Measurements from ENCODE around the gene PASK.

The PASK gene

DNA sequence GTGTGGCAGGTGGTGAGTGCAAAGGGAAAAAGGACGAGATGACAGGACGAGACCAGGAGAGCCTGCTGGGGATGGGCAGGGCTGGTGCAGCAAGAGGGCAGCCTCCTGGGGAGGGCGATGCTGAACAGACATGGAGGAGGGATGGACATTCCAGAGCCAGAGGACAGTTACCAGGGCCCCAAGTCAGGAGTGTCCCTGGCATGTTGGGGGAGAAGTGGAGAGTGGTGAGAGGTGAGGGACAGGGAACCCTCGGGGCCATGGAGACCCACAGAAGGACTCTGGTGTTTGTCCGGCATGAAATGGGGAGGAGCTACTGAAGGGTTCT is 66.2 kb downstream of the PASK start:
- H3K4me3 ChIP-seq (ENCODE audit: low read depth in 1 of 2, low read length in 2 of 2) = no peak overlapping the region
- H3K9me3 ChIP-seq (ENCODE audit: control insufficient read depth in 1 of 2, low read length in 2 of 2) = no peaks in the 10 kb centered on the region
- H3K27ac ChIP-seq (ENCODE audit: low read length) = no peak overlapping the region
- no peaks in the 10 kb centered on the region for H3K27me3 ChIP-seq (ENCODE audit: low read depth, low read length)
- H3K36me3 ChIP-seq (ENCODE audit: control insufficient read depth in 1 of 2, insufficient read depth in 2 of 2, low read length in 2 of 2) = peaks cover 20 to 27% of the 10 kb centered on the region in 2 donors
- no peaks in the 10 kb centered on the region for H3K4me1 ChIP-seq (ENCODE audit: control insufficient read depth in 1 of 2, insufficient read depth in 2 of 2, low read length in 2 of 2)

GRCh38 chr2:241082341-241083090 is 66.8 kb downstream of the PASK start:
- Histone ChIP-seq H3K4me1 (ENCODE audit: control insufficient read depth in 1 of 2, insufficient read depth in 2 of 2, low read length in 2 of 2) (no peaks in the 10 kb centered on the region), H3K27ac (ENCODE audit: low read length) (no peak overlapping the region), H3K4me3 (ENCODE audit: low read depth in 1 of 2, low read length in 2 of 2) (no peak overlapping the region), H3K27me3 (ENCODE audit: low read depth, low read length) (no peaks in the 10 kb centered on the region), H3K36me3 (ENCODE audit: control insufficient read depth in 1 of 2, insufficient read depth in 2 of 2, low read length in 2 of 2) (peaks cover 15 to 22% of the 10 kb centered on the region in 2 donors), H3K9me3 (ENCODE audit: control insufficient read depth in 1 of 2, low read length in 2 of 2) (no peaks in the 10 kb centered on the region)

- no peak overlapping the region for H3K4me3 ChIP-seq (ENCODE audit: low read depth in 1 of 2, low read length in 2 of 2)
- no peaks in the 10 kb centered on the region for H3K9me3 ChIP-seq (ENCODE audit: control insufficient read depth in 1 of 2, low read length in 2 of 2)
- no peaks in the 10 kb centered on the region for H3K27me3 ChIP-seq (ENCODE audit: low read depth, low read length)
- H3K4me1 ChIP-seq (ENCODE audit: control insufficient read depth in 1 of 2, insufficient read depth in 2 of 2, low read length in 2 of 2) = no peaks in the 10 kb centered on the region
- peaks cover 8 to 14% of the 10 kb centered on the region in 2 donors for H3K36me3 ChIP-seq (ENCODE audit: control insufficient read depth in 1 of 2, insufficient read depth in 2 of 2, low read length in 2 of 2)
- H3K27ac ChIP-seq (ENCODE audit: low read length) = no peak overlapping the region
Observed at GRCh38 chr2:241081643-241082340, 67.5 kb downstream of the PASK start.

DNA sequence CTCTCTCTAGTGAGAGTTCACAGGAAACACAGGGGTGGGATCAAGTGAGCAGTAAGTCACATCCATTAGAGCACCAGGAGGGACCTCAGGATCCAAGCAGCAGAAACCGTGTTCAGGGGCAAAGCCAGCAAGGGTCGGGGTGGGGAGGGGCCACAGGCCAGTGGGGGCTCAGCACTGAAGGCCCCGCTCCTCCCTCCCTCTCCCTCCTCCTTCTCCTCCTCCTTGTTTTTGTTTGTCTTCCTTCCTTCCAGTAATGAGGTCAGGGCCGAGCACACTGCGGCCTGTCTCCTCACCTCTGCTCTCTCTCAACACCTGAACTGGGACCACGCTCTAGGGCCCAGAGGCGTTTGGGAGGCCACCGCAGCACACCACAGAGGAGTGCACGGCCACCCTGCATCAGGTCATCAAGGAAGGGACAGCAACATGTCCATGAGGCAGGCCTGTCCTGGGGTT is 68.1 kb downstream of the PASK start:
- H3K36me3 ChIP-seq (ENCODE audit: control insufficient read depth in 1 of 2, insufficient read depth in 2 of 2, low read length in 2 of 2) = peaks cover 2 to 9% of the 10 kb centered on the region in 2 donors
- no peak overlapping the region for H3K4me3 ChIP-seq (ENCODE audit: low read depth in 1 of 2, low read length in 2 of 2)
- H3K9me3 ChIP-seq (ENCODE audit: control insufficient read depth in 1 of 2, low read length in 2 of 2) = no peaks in the 10 kb centered on the region
- no peak overlapping the region for H3K27ac ChIP-seq (ENCODE audit: low read length)
- H3K27me3 ChIP-seq (ENCODE audit: low read depth, low read length) = no peaks in the 10 kb centered on the region
- H3K4me1 ChIP-seq (ENCODE audit: control insufficient read depth in 1 of 2, insufficient read depth in 2 of 2, low read length in 2 of 2) = no peaks in the 10 kb centered on the region

DNA sequence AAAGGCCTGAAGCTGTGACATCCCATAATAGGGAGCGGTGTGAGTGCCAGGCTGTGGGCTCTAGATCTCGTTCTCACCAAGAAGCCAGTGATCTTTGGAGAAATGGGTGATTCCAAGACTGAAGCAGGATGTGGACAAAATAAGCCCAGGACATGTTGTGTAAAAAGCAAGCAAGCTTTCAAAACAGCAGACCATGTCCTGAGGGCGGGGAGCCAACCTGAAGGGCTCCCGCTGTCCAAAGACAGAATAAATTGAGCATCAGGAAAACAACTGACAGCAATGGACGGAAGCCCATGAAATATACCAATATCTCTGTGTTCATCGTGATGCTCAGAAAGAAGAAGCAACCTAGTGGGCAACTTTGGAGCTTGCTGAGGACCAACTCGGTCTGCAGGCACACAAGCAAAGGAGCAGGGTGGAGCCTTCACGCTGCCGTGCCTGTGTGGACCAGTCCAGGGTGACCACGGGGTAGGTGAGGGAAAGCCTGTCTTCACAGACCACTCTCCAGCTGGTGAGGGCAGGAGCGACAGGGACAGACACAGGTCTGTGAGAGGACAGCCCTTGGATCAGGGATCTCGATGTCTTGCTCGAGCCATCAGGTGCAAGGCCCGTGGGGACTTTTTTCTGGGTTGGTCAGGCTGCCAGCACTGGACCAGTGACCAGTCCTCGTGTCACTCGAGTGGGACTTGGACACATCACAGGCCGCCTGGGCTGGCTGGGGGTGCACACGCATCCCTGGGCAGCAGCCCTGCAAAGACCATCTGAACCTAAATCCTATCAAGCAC is 68.7 kb downstream of the PASK start:
- Histone ChIP-seq H3K27ac (ENCODE audit: low read length) (no peak overlapping the region), H3K36me3 (ENCODE audit: control insufficient read depth in 1 of 2, insufficient read depth in 2 of 2, low read length in 2 of 2) (peaks cover under 1 to 2% of the 10 kb centered on the region in 2 donors), H3K4me1 (ENCODE audit: control insufficient read depth in 1 of 2, insufficient read depth in 2 of 2, low read length in 2 of 2) (no peaks in the 10 kb centered on the region), H3K9me3 (ENCODE audit: control insufficient read depth in 1 of 2, low read length in 2 of 2) (no peaks in the 10 kb centered on the region), H3K4me3 (ENCODE audit: low read depth in 1 of 2, low read length in 2 of 2) (no peak overlapping the region), H3K27me3 (ENCODE audit: low read depth, low read length) (no peaks in the 10 kb centered on the region)

DNA sequence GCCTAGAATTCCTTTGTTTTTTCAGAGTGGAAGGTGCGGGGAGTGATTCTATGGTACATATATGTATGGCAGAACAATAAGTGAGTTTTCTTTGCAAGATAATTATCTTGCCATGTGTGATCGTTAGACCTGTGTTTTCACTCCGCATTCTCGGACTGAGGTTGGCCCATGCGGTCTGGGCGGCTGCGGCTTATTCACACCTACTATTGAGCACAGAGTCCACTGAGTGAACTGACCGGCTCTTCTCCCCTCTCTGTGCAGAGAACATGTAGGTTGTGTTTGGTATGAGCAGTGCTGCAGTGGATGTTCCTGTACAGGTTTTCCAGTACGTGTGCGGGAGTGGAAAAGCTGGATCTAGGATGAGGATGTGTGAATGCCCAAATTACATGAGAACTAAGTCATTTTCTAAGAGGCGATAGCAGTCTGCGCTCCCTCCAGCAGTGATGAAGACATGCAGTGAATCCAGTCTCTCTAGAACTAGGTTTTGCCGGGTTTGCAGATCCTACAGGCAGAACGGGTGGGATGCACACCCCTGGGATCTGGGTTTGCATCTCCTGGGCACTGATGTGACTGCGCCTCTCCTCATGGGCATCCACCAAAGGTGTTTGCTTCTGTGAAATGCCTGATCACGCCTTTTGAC is 74.3 kb downstream of the PASK start:
- H3K4me1 ChIP-seq (ENCODE audit: control insufficient read depth in 1 of 2, insufficient read depth in 2 of 2, low read length in 2 of 2) = no peaks in the 10 kb centered on the region
- no peak overlapping the region for H3K27ac ChIP-seq (ENCODE audit: low read length)
- H3K27me3 ChIP-seq (ENCODE audit: low read depth, low read length) = no peaks in the 10 kb centered on the region
- peaks cover 5 to 19% of the 10 kb centered on the region in 2 donors for H3K36me3 ChIP-seq (ENCODE audit: control insufficient read depth in 1 of 2, insufficient read depth in 2 of 2, low read length in 2 of 2)
- H3K9me3 ChIP-seq (ENCODE audit: control insufficient read depth in 1 of 2, low read length in 2 of 2) = no peaks in the 10 kb centered on the region
- no peak overlapping the region for H3K4me3 ChIP-seq (ENCODE audit: low read depth in 1 of 2, low read length in 2 of 2)

DNA sequence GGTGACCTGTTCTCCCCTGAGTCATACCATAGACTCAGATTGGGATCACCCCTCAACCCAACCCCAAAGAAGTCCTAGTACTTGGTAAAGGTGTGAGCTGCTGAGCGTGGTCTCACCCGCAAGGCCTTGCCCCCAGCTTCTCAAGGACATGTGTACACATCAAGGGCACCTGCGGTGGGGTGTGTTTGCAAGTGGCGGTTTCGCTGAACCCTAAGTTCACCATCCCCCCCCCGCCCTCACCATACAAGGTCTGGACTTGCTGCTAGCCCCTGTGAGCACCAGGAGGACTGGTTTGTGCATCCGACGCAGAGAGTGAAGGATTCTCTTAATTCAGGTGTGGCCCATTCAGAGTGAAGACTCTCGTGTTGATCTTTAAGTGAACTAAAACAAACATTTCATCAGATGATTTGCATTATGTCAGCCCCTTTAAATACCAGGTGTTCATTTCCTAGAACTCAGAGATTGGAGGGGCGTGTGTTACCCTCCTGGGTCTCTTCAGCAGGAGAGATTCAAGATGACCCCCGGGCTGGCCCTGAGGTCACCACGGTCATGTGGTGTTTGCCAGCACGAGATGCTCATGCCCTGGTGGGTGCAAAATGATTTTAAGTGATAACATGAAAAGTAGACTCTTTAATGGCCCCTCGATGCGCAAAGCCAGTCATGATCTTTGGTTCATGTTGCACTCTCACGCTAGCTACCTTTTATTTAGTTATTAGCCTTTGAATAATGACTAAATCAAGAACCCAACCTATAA is 75.0 kb downstream of the PASK start:
- Histone ChIP-seq H3K27me3 (ENCODE audit: low read depth, low read length) (no peaks in the 10 kb centered on the region), H3K27ac (ENCODE audit: low read length) (no peak overlapping the region), H3K4me1 (ENCODE audit: control insufficient read depth in 1 of 2, insufficient read depth in 2 of 2, low read length in 2 of 2) (no peaks in the 10 kb centered on the region), H3K9me3 (ENCODE audit: control insufficient read depth in 1 of 2, low read length in 2 of 2) (no peaks in the 10 kb centered on the region), H3K36me3 (ENCODE audit: control insufficient read depth in 1 of 2, insufficient read depth in 2 of 2, low read length in 2 of 2) (peaks cover 5 to 19% of the 10 kb centered on the region in 2 donors), H3K4me3 (ENCODE audit: low read depth in 1 of 2, low read length in 2 of 2) (no peak overlapping the region)

DNA sequence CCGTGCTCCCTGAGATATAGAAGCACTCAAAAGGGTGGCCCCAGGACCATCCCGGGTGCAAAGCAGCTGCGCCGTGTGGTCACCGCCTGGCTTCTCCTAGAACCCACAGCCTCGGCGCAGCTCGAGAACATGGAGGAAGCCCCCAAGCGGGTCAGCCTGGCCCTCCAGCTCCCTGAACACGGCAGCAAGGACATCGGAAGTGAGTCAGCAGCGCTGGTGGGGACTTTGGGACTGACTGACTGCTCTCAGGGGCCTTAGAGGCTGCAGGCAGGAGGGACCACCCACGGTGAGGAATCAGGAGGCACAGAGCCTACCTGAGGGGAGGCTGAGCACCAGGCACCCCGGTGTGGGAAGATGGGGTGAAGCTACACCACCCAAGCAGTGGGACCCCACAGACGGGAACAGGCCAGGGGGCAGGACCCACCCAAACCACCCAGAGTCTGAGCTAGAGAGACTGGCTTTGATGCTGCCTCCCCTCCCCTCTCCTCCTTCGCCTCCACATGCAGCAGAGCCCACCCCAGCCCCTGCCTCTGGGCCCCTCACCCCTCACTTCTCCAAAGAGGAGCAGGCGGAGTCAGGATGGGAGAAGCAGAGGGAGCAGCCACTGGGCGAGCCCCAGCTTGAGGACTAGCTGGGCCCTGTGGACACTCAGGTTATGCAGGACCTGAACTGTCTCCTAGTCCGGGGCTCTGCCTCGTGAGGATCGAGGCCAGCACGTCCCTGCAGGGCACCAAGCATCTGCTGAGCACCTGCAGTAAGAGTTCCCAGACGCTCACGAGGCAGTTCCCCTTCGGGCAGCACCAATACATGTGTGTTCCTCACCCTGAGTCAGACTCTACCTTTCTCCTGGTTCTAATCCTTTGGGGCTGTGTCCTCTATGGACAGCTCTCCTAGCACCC is 75.9 kb downstream of the PASK start:
- Histone ChIP-seq H3K36me3 (ENCODE audit: control insufficient read depth in 1 of 2, insufficient read depth in 2 of 2, low read length in 2 of 2) (peaks cover 5 to 19% of the 10 kb centered on the region in 2 donors), H3K4me1 (ENCODE audit: control insufficient read depth in 1 of 2, insufficient read depth in 2 of 2, low read length in 2 of 2) (no peaks in the 10 kb centered on the region), H3K4me3 (ENCODE audit: low read depth in 1 of 2, low read length in 2 of 2) (no peak overlapping the region), H3K9me3 (ENCODE audit: control insufficient read depth in 1 of 2, low read length in 2 of 2) (no peaks in the 10 kb centered on the region), H3K27ac (ENCODE audit: low read length) (no peak overlapping the region), H3K27me3 (ENCODE audit: low read depth, low read length) (no peaks in the 10 kb centered on the region)

DNA sequence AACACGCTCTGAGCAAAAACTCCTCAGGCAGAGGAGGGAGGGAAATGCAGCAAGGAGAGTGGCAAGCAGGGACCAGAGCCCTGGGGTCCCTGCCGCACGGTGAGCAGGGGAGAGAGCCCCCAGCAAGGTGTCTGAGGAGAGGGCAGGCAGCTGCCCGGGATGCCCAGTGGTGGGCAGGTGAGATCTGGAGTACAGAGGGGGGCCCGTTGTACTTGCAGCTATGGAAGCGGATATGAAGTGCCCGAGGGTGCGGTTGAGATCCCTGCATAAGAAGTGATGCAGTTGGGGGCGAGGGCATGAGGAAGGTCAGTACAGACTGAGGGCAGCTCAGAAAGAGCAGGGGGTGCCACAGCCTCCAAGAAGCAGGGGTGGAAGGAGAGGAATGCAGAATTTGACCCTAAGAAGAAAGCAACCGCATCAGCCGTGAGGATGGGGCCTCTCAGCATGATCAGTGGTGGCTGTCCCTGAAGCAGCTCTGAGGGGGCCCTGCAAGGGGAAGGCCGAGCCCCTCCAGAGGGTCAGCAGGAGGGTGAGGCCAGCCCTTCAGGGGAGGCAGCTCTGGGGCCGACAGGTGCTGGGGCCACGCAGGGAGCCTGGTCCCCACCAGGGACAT is 76.6 kb downstream of the PASK start:
- Histone ChIP-seq H3K27me3 (ENCODE audit: low read depth, low read length) (no peaks in the 10 kb centered on the region), H3K4me3 (ENCODE audit: low read depth in 1 of 2, low read length in 2 of 2) (no peak overlapping the region), H3K9me3 (ENCODE audit: control insufficient read depth in 1 of 2, low read length in 2 of 2) (no peaks in the 10 kb centered on the region), H3K36me3 (ENCODE audit: control insufficient read depth in 1 of 2, insufficient read depth in 2 of 2, low read length in 2 of 2) (peaks cover 5 to 19% of the 10 kb centered on the region in 2 donors), H3K27ac (ENCODE audit: low read length) (no peak overlapping the region), H3K4me1 (ENCODE audit: control insufficient read depth in 1 of 2, insufficient read depth in 2 of 2, low read length in 2 of 2) (no peaks in the 10 kb centered on the region)

DNA sequence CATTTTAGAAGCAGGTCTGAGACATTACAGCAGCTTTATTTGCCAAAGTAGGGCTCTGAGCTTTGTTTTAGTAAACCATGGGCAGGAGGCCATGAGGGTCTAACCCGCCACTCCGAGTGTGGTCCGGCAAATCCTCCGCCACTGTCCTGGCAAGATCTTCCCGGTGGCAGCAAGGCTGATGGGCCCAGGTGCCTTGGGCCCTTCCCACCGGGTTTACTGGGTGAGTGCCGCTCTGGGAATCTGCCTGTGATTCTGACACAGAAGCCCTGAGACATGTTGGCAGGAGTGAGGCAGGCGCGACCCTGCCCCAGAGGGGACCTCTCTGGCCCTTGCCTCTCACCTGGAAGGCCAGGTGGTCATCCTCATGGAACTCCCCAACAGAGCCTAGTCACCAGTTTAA is 77.1 kb downstream of the PASK start:
- Histone ChIP-seq H3K4me3 (ENCODE audit: low read depth in 1 of 2, low read length in 2 of 2) (no peak overlapping the region), H3K4me1 (ENCODE audit: control insufficient read depth in 1 of 2, insufficient read depth in 2 of 2, low read length in 2 of 2) (no peaks in the 10 kb centered on the region), H3K27ac (ENCODE audit: low read length) (no peak overlapping the region), H3K36me3 (ENCODE audit: control insufficient read depth in 1 of 2, insufficient read depth in 2 of 2, low read length in 2 of 2) (peaks cover 5 to 19% of the 10 kb centered on the region in 2 donors), H3K27me3 (ENCODE audit: low read depth, low read length) (no peaks in the 10 kb centered on the region), H3K9me3 (ENCODE audit: control insufficient read depth in 1 of 2, low read length in 2 of 2) (no peaks in the 10 kb centered on the region)

Data from muscle layer of duodenum (tissue), 2 donors.